Ovary (tissue), 3 donors: ENCODE results near the gene SHC1.

Experiments
- EP300 ChIP-seq: sonication (generic); formaldehyde crosslinking; IDR thresholded peaks from one replicate; pipeline ENCODE4 v1.6.1; 2017; ENCODE audit warnings: antibody characterized with exemption
- TF ChIP-seq, protein P1 (sequence below), 3 donors: fragments of 450-650 bp in 2 of 3; fragments of 200-600 bp in 1 of 3; IDR thresholded peaks; one replicate each; pipeline versions ENCODE4 v1.5.1 to v1.8.0; 2016 to 2022; ENCODE audit warnings: antibody characterized with exemption in 3 of 3, mild to moderate bottlenecking in 1 of 3
- donor health status: DM: no; HTN: no; CAD: no.

DNA sequence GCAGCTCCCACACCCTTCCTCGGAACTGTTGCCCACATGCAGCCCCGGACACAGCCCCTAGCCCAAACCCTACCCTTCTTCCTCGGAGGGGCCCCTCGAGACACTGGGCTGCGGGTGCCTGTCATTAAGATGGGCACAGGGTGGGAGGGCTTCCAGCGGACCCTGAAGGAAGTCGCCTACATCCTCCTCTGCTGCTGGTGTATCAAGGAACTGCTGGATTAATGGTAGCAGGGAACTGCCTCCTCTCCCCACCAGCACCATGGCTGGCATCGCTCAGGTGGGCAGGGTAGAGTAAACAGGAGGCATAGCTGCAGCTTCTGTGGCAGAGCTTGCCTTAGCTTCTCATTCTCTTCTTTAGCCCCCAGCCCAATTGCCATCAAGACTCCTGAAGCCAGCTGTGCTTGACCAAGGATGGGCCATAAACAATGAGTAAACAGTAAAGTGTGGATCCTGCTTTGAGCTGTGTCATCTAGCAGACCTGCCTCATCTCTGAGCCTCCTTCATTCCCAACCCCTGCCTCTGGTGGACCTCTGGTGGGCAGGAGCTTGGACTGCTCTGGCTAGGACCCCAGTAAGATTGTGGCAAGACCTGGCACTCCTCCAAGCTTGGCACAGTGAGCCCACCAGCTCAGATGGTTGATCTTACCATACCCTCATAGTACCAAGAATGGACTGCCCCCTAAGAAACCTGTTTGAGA lies 23.2 kb upstream of the SHC1 start, which contains the start of gene LENEP:
- TF ChIP-seq, protein P1, sequence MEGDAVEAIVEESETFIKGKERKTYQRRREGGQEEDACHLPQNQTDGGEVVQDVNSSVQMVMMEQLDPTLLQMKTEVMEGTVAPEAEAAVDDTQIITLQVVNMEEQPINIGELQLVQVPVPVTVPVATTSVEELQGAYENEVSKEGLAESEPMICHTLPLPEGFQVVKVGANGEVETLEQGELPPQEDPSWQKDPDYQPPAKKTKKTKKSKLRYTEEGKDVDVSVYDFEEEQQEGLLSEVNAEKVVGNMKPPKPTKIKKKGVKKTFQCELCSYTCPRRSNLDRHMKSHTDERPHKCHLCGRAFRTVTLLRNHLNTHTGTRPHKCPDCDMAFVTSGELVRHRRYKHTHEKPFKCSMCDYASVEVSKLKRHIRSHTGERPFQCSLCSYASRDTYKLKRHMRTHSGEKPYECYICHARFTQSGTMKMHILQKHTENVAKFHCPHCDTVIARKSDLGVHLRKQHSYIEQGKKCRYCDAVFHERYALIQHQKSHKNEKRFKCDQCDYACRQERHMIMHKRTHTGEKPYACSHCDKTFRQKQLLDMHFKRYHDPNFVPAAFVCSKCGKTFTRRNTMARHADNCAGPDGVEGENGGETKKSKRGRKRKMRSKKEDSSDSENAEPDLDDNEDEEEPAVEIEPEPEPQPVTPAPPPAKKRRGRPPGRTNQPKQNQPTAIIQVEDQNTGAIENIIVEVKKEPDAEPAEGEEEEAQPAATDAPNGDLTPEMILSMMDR (IDR thresholded peaks at IDR 0.05), result no peak
- no peak for TF ChIP-seq EP300
